Lower leg skin (tissue), 4 donors: ENCODE data around the gene MUTYH. TPM values are rescaled to one million over a fixed set of nuclear protein-coding genes. Genes with fewer than 3 reads are reported as not detected.
A peak's percentile ranks its signal among the peaks of the same experiment; 100 is the strongest.

Source experiments
- DNase-seq, 2 donors: peaks; one replicate each; pipeline ENCODE4 v3.0.0-alpha.2; 2019; ENCODE audit warnings: low spot score in 2 of 2
- H3K4me3 ChIP-seq: fragments of 200-600 bp; sonication (generic); 2 replicates; pipeline ENCODE4 v1.5.1; 2017; ENCODE audit warnings: mild to moderate bottlenecking, low read depth; ENCODE audit not compliant: poor library complexity, severe bottlenecking
- CTCF ChIP-seq, 3 donors: fragments of 450-650 bp; IDR thresholded peaks; one replicate each; pipeline ENCODE4 v1.5.1; 2016; ENCODE audit warnings: antibody characterized with exemption in 3 of 3, mild to moderate bottlenecking in 3 of 3, moderate library complexity in 2 of 3
- POLR2A ChIP-seq, 2 donors: fragments of 450-650 bp; IDR thresholded peaks; one replicate each; pipeline ENCODE4 v1.6.1; 2016 to 2017; ENCODE audit warnings: antibody characterized with exemption in 2 of 2, mild to moderate bottlenecking in 1 of 2, moderate library complexity in 1 of 2
- WGBS, 2 donors: methylation state at CpG; one replicate each; pipeline ENCODE4 v1.1.5; 2018; 5-methylcytosine and 5-hydroxymethylcytosine counted together
- intact Hi-C: fragments of 100-400 bp; cut with DNase I; formaldehyde crosslinking; loops from one replicate; pipeline ENCODE4 v1.15.0; 2023; ENCODE audit warnings: low total_unique reads
- total RNA-seq, 4 donors: library from RNA; depleted of rRNA; stranded (reverse); fragments of >200 nt; gene quantifications; one replicate each; pipeline ENCODE4 v1.1.0, GENCODE V29; 2016

MUTYH gene
- total RNA-seq, 4 donors from 2014 or later = 18.6 to 26.7 (median 24.6) TPM

GRCh38 chr1:45348966-45349677 is 8.9 kb upstream of the MUTYH start:
- H3K4me3 ChIP-seq = no peak overlapping the region
- intact Hi-C loops = no loop called here
- DNase-seq = peak in 1 of 2 donors; percentile 82
- TF ChIP-seq CTCF (IDR thresholded peaks at IDR 0.05) = no peak
- TF ChIP-seq POLR2A (IDR thresholded peaks at IDR 0.05) = no peak
- 28 to 36% methylated on average over 3 of the region's 3 CpGs for WGBS, 2 donors

GRCh38 chr1:45348609-45348965 is 8.3 kb upstream of the MUTYH start:
- no peak for DNase-seq
- H3K4me3 ChIP-seq = no peak overlapping the region
- intact Hi-C loops = no loop called here
- no peak for TF ChIP-seq POLR2A (IDR thresholded peaks at IDR 0.05)
- TF ChIP-seq CTCF (IDR thresholded peaks at IDR 0.05) = no peak
- WGBS, 2 donors = 38 to 40% methylated on average over 1 of the region's 1 CpG

- intact Hi-C loops = no loop called here
- TF ChIP-seq CTCF (IDR thresholded peaks at IDR 0.05) (no peak), POLR2A (IDR thresholded peaks at IDR 0.05) (no peak)
These were observed 7.8 kb upstream of the MUTYH start for GRCh38 chr1:45348020-45348419.

GRCh38 chr1:45346473-45346872 is 6.2 kb upstream of the MUTYH start:
- no peak overlapping the region for H3K4me3 ChIP-seq
- peak in 1 of 2 donors; percentile 43 for DNase-seq
- WGBS, 2 donors = 84 to 90% methylated on average over 2 of the region's 2 CpGs
- intact Hi-C loops = no loop called here
- no peak for TF ChIP-seq CTCF (IDR thresholded peaks at IDR 0.05)
- TF ChIP-seq POLR2A (IDR thresholded peaks at IDR 0.05) = no peak

More at GRCh38 chr1:45348020-45348419, 7.8 kb upstream of the MUTYH start:
- 97% methylated on average over 2 of the region's 2 CpGs for WGBS, 2 donors
- DNase-seq = no peak
- no peak overlapping the region for H3K4me3 ChIP-seq

GRCh38 chr1:45345014-45345413 is 4.8 kb upstream of the MUTYH start:
- DNase-seq = no peak
- no peak overlapping the region for H3K4me3 ChIP-seq
- intact Hi-C loops = no loop called here
- no peak for TF ChIP-seq CTCF (IDR thresholded peaks at IDR 0.05)
- no peak for TF ChIP-seq POLR2A (IDR thresholded peaks at IDR 0.05)
- WGBS, 2 donors = 82 to 92% methylated on average over 13 of the region's 13 CpGs

GRCh38 chr1:45344499-45344898 is 4.3 kb upstream of the MUTYH start:
- intact Hi-C loops = no loop called here
- H3K4me3 ChIP-seq = no peak overlapping the region
- DNase-seq = no peak
- WGBS, 2 donors = 94 to 97% methylated on average over 2 of the region's 2 CpGs
- TF ChIP-seq CTCF (IDR thresholded peaks at IDR 0.05) = no peak
- TF ChIP-seq POLR2A (IDR thresholded peaks at IDR 0.05) = no peak
